ENCODE measurements around the gene MIER1. TPM values are rescaled to one million over a fixed set of nuclear protein-coding genes. Genes with fewer than 3 reads are reported as not detected.
A peak's percentile ranks its signal among the peaks of the same experiment; 100 is the strongest.

The MIER1 gene
- total RNA-seq, 1 donor from 2014 or later: 39.2 TPM

- CTCF ChIA-PET: interaction anchor here (1.1 kb wide), 1 partner anchor 224 kb away, joined by 3 read pairs; no protein-coding TSS in a partner anchor
- peak overlapping the region; percentile 93 for H3K4me3 Mint-ChIP-seq
- peaks cover 9% of the 10 kb centered on the region for H3K36me3 Mint-ChIP-seq (ENCODE audit: low read depth)
- no peak for DNase-seq
- peak overlapping the region; percentile 95 for H3K27ac Mint-ChIP-seq
- no peak for ATAC-seq (ENCODE audit: low read depth)
- H3K27me3 Mint-ChIP-seq: no peaks in the 10 kb centered on the region
- POLR2A ChIA-PET: interaction anchor here (0.5 to 1.7 kb wide), 9 partner anchors 8 to 545 kb away, joined by 3 to 16 read pairs (median 4); partner anchors contain the start of genes SERBP1 and SLC35D1
- intact Hi-C loops (cut with micrococcal nuclease): loop anchor here (1.0 to 10.0 kb wide), 11 partner anchors 129 to 1858 kb away; partner anchors contain the start of genes GADD45A, LEPR, LEPROT and SERBP1
- TF ChIP-seq CTCF (IDR thresholded peaks at IDR 0.05): no peak
- H3K9me3 Mint-ChIP-seq: no peaks in the 10 kb centered on the region
- H3K4me1 Mint-ChIP-seq: peaks cover 30% of the 10 kb centered on the region
Measured at GRCh38 chr1:66925558-66925910, 744 bp downstream of the MIER1 start.

- ChIA-PET CTCF (no interaction called here), POLR2A (no interaction called here)
- peak overlapping the region; percentile 9 for H3K27ac Mint-ChIP-seq
- H3K9me3 Mint-ChIP-seq: no peaks in the 10 kb centered on the region
- TF ChIP-seq CTCF (IDR thresholded peaks at IDR 0.05): no peak
- no peaks in the 10 kb centered on the region for H3K27me3 Mint-ChIP-seq
- ATAC-seq (ENCODE audit: low read depth): no peak
- H3K4me3 Mint-ChIP-seq: peak overlapping the region; percentile 93
- intact Hi-C loops (cut with micrococcal nuclease): loop anchor here (1.0 to 10.0 kb wide), 11 partner anchors 128 to 1859 kb away; partner anchors contain the start of genes GADD45A, LEPR, LEPROT and SERBP1
- no peak for DNase-seq
- H3K4me1 Mint-ChIP-seq: peaks cover 31% of the 10 kb centered on the region
- H3K36me3 Mint-ChIP-seq (ENCODE audit: low read depth): peaks cover 10% of the 10 kb centered on the region
Measured at GRCh38 chr1:66925944-66926343, 1.2 kb downstream of the MIER1 start.

GRCh38 chr1:66927528-66927927 lies 2.7 kb downstream of the MIER1 start:
- ATAC-seq (ENCODE audit: low read depth) (no peak), DNase-seq (no peak)
- Mint-ChIP-seq H3K27ac (no peak overlapping the region), H3K36me3 (ENCODE audit: low read depth) (peaks cover 10% of the 10 kb centered on the region), H3K9me3 (no peaks in the 10 kb centered on the region), H3K4me1 (peaks cover 44% of the 10 kb centered on the region), H3K4me3 (no peak overlapping the region), H3K27me3 (no peaks in the 10 kb centered on the region)
- intact Hi-C loops (cut with micrococcal nuclease): loop anchor here (5.0 to 10.0 kb wide), 5 partner anchors 493 to 1860 kb away; no protein-coding TSS in a partner anchor
- POLR2A ChIA-PET: no interaction called here
- CTCF ChIA-PET: no interaction called here
- TF ChIP-seq CTCF (IDR thresholded peaks at IDR 0.05): no peak

GRCh38 chr1:66929146-66929688 lies 4.4 kb downstream of the MIER1 start:
- H3K27ac Mint-ChIP-seq: peak overlapping the region; percentile 93
- peaks cover 50% of the 10 kb centered on the region for H3K4me1 Mint-ChIP-seq
- H3K9me3 Mint-ChIP-seq: no peaks in the 10 kb centered on the region
- CTCF ChIA-PET: no interaction called here
- POLR2A ChIA-PET: interaction anchor here (1.1 kb wide), 1 partner anchor 501 kb away, joined by 4 read pairs; the partner anchor contains the start of gene SERBP1
- DNase-seq: no peak
- peaks cover 10% of the 10 kb centered on the region for H3K36me3 Mint-ChIP-seq (ENCODE audit: low read depth)
- no peak for ATAC-seq (ENCODE audit: low read depth)
- peak overlapping the region; percentile 94 for H3K4me3 Mint-ChIP-seq
- intact Hi-C loops (cut with micrococcal nuclease): loop anchor here (5.0 to 10.0 kb wide), 5 partner anchors 494 to 1862 kb away; no protein-coding TSS in a partner anchor
- H3K27me3 Mint-ChIP-seq: no peaks in the 10 kb centered on the region
- no peak for TF ChIP-seq CTCF (IDR thresholded peaks at IDR 0.05)

- H3K4me3 Mint-ChIP-seq: peak overlapping the region; percentile 94
- peak overlapping the region; percentile 93 for H3K27ac Mint-ChIP-seq
- no peak for DNase-seq
- H3K36me3 Mint-ChIP-seq (ENCODE audit: low read depth): peaks cover 7% of the 10 kb centered on the region
- ATAC-seq (ENCODE audit: low read depth): no peak
- POLR2A ChIA-PET: interaction anchor here (0.7 to 1.1 kb wide), 2 partner anchors 130 to 501 kb away, joined by 3 to 4 read pairs; partner anchors contain the start of gene SERBP1
- intact Hi-C loops (cut with micrococcal nuclease): loop anchor here (5.0 to 10.0 kb wide), 5 partner anchors 495 to 1862 kb away; no protein-coding TSS in a partner anchor
- no peaks in the 10 kb centered on the region for H3K27me3 Mint-ChIP-seq
- CTCF ChIA-PET: no interaction called here
- TF ChIP-seq CTCF (IDR thresholded peaks at IDR 0.05): no peak
- H3K9me3 Mint-ChIP-seq: no peaks in the 10 kb centered on the region
- H3K4me1 Mint-ChIP-seq: peaks cover 52% of the 10 kb centered on the region
Measured at GRCh38 chr1:66929691-66929998, 4.9 kb downstream of the MIER1 start.

Data from activated B cell treated with CpG ODN at 0.5 μM for 24 hours (primary cell).